ENCODE results near the gene ARF1. TPM values are rescaled to one million over a fixed set of nuclear protein-coding genes. Genes with fewer than 3 reads are reported as not detected.

The ARF1 gene
- total RNA-seq, 2 experiments from 2014 or later = 318 to 322 TPM

DNA sequence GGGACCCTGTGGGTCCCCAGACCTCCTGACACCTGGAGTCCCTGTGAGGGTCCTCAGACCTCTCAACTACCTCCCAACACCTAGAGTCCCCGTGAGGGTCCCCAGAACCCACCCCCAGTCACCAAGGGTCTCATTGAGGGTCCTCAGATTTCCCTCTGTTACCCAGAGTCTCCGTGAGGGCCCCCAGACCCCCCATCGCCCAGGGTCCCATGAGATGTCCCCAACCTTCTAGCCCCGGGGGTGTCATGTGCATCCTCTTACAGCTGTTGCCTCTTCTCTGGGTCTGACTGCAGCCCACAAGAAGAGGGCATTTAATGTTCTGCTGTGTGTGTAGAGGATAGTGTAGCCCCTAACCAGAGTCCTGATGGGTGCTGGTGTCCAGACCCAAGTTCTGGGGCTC, 65.3 kb downstream of the ARF1 start:
- H3K36me3 ChIP-seq (ENCODE audit: insufficient read depth, low read length) = peaks cover 48% of the 10 kb centered on the region
- H3K4me1 Mint-ChIP-seq (ENCODE audit: low read depth) = peaks cover 14% of the 10 kb centered on the region
- CTCF ChIA-PET = no interaction called here
- ATAC-seq (ENCODE audit: poor library complexity) (no peak), DNase-seq (no peak)
- H3K9me3 ChIP-seq (ENCODE audit: control insufficient read depth in 1 of 2, insufficient read depth in 1 of 2, low read length in 2 of 2) = no peaks in the 10 kb centered on the region
- TF ChIP-seq, protein P1, sequence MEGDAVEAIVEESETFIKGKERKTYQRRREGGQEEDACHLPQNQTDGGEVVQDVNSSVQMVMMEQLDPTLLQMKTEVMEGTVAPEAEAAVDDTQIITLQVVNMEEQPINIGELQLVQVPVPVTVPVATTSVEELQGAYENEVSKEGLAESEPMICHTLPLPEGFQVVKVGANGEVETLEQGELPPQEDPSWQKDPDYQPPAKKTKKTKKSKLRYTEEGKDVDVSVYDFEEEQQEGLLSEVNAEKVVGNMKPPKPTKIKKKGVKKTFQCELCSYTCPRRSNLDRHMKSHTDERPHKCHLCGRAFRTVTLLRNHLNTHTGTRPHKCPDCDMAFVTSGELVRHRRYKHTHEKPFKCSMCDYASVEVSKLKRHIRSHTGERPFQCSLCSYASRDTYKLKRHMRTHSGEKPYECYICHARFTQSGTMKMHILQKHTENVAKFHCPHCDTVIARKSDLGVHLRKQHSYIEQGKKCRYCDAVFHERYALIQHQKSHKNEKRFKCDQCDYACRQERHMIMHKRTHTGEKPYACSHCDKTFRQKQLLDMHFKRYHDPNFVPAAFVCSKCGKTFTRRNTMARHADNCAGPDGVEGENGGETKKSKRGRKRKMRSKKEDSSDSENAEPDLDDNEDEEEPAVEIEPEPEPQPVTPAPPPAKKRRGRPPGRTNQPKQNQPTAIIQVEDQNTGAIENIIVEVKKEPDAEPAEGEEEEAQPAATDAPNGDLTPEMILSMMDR (IDR thresholded peaks at IDR 0.05) = no peak
- no peak overlapping the region for H3K4me3 ChIP-seq (ENCODE audit: low read length)
- POLR2A ChIA-PET = no interaction called here
- H3K4me1 ChIP-seq (ENCODE audit: insufficient read depth, low read length) = peaks cover 33% of the 10 kb centered on the region
- H3K27ac Mint-ChIP-seq = no peak overlapping the region
- peaks cover 28% of the 10 kb centered on the region for H3K36me3 Mint-ChIP-seq (ENCODE audit: low read depth)
- intact Hi-C loops (cut with DNase I, micrococcal nuclease) = loop anchor here in 1 of 2 experiments (10.0 kb wide), 1 partner anchor 1357 kb away; the partner anchor contains the start of gene NUP133
- no peaks in the 10 kb centered on the region for H3K27me3 Mint-ChIP-seq
- H3K4me3 Mint-ChIP-seq = no peak overlapping the region
- H3K9me3 Mint-ChIP-seq = no peaks in the 10 kb centered on the region
- H3K27ac ChIP-seq (ENCODE audit: low read depth in 1 of 2, low read length in 2 of 2) = no peak overlapping the region
- H3K27me3 ChIP-seq (ENCODE audit: control insufficient read depth in 1 of 2, insufficient read depth in 2 of 2, low read length in 2 of 2) = no peaks in the 10 kb centered on the region

DNA sequence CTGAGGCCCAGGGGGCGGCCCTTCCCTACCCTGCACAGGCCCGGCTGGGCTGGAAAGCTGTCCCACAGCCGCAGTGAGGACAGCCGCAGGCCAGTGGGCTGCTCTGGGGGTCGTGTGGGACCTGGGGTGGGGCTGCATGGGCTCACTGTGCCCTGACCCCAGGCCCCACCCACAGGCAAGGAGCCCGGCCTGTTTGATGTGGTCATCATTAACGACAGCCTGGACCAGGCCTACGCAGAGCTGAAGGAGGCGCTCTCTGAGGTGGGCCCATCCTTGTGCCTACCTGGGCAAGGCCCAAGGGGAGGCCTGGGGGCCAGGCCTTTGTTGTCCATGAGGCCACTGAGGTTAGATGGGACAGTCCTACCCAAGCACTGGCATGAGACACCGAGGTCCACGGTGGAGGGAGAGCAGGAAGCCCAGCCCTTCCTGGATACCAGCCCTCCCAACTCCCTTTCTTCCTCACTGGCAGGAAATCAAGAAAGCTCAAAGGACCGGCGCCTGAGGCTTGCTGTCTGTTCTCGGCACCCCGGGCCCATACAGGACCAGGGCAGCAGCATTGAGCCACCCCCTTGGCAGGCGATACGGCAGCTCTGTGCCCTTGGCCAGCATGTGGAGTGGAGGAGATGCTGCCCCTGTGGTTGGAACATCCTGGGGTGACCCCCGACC, 65.8 kb downstream of the ARF1 start:
- Histone ChIP-seq H3K4me1 (ENCODE audit: insufficient read depth, low read length) (peaks cover 27% of the 10 kb centered on the region), H3K27me3 (ENCODE audit: control insufficient read depth in 1 of 2, insufficient read depth in 2 of 2, low read length in 2 of 2) (no peaks in the 10 kb centered on the region), H3K27ac (ENCODE audit: low read depth in 1 of 2, low read length in 2 of 2) (no peak overlapping the region), H3K4me3 (ENCODE audit: low read length) (no peak overlapping the region), H3K9me3 (ENCODE audit: control insufficient read depth in 1 of 2, insufficient read depth in 1 of 2, low read length in 2 of 2) (no peaks in the 10 kb centered on the region), H3K36me3 (ENCODE audit: insufficient read depth, low read length) (peaks cover 48% of the 10 kb centered on the region)
- DNase-seq (no peak), ATAC-seq (ENCODE audit: poor library complexity) (no peak)
- Mint-ChIP-seq H3K27me3 (no peaks in the 10 kb centered on the region), H3K36me3 (ENCODE audit: low read depth) (peaks cover 22% of the 10 kb centered on the region), H3K9me3 (no peaks in the 10 kb centered on the region), H3K4me3 (no peak overlapping the region), H3K27ac (no peak overlapping the region), H3K4me1 (ENCODE audit: low read depth) (peaks cover 9% of the 10 kb centered on the region)
- ChIA-PET POLR2A (interaction anchor here (1.6 kb wide), 1 partner anchor 8 kb away, joined by 4 read pairs; the partner anchor contains the start of gene GUK1), CTCF (no interaction called here)
- intact Hi-C loops (cut with DNase I, micrococcal nuclease) = loop anchor here in 1 of 2 experiments (10.0 kb wide), 1 partner anchor 1356 kb away; the partner anchor contains the start of gene NUP133
- TF ChIP-seq, protein P1 (IDR thresholded peaks at IDR 0.05) = no peak

Small RNA genes within 50 kb of the gene (microRNA-seq; reads per million reads assigned to microRNA genes)
- gene MIR3620 (ENCODE audit: borderline microRNAs expressed, borderline replicate concordance) = 0.81 reads per million

Other genes starting within 250 kb of the ARF1 start
- not detected for gene WNT9A, start 134.8 kb upstream of the ARF1 start, total RNA-seq
- gene WNT3A, start 75.7 kb upstream of the ARF1 start, total RNA-seq = under 1 TPM; 0.08 to 0.14 TPM
- gene C1orf35, start 20.6 kb downstream of the ARF1 start, total RNA-seq = 10 to 100 TPM; 36.6 to 40.3 TPM
- gene MRPL55, start 26.6 kb downstream of the ARF1 start, total RNA-seq = 100 to 1,000 TPM; 120 to 128 TPM
- 100 to 1,000 TPM; 373 to 378 TPM for gene GUK1, start 57.6 kb downstream of the ARF1 start, total RNA-seq
- gene GJC2, start 67.2 kb downstream of the ARF1 start, total RNA-seq = 1 to 10 TPM; 2.1 to 2.4 TPM
- gene IBA57, start 83.1 kb downstream of the ARF1 start, total RNA-seq = 10 to 100 TPM; 19.7 to 19.9 TPM
- 10 to 100 TPM; 80.8 to 82.2 TPM for gene OBSCN, start 125.3 kb downstream of the ARF1 start, total RNA-seq

All from CD4-positive, alpha-beta T cell (primary cell).